SW480 (cell line): ENCODE data around the gene GPR180.

ENCODE experiments used
- DNase-seq: peaks from one replicate; pipeline ENCODE4 v3.0.0-alpha.2; 2016; ENCODE audit warnings: low spot score

Gene GPR180

GRCh38 chr13:94656176-94656575 lies 54.5 kb downstream of the GPR180 start:
- DNase-seq = no peak

DNA sequence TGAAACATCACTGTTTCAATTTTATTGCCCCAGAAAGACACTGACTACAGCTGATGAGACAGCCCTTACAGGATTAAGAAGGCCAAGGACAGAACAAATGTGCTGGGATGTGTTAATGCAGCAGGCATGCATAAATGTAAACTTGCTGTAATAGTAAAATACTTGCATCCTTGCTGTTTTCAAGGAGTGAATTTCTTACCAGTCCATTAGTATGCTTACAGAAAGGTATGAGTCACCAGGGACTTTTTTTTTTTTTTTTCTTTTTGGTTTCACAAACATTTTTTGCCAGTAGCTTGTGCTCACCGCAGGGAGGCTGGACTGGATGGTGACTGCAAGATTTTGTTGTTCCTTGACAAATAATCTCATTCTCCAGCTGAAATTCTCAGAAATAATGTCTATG lies 55.1 kb downstream of the GPR180 start:
- DNase-seq = peak; percentile 20

DNA sequence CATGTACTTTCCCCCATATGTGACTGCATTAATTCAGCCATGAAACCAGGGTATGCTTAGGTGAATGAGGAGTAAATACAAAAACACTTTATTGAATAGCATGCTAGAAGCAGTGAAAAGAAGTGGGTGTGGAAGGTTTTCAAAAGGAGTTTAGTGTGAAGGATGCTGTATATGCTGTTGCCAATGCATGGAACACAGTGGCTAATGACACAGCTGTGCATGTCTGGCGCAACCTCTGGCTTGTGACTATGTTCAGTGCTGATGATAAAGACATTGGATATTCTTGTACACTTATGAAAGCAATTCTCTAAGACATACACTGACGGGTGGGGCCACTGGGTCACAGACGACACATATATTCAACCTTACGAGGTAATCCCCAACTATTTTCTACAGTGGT lies 55.5 kb downstream of the GPR180 start:
- DNase-seq = no peak

GRCh38 chr13:94658926-94659597 lies 57.4 kb downstream of the GPR180 start:
- DNase-seq = no peak

- DNase-seq = no peak
Measured at GRCh38 chr13:94659598-94659946, 57.9 kb downstream of the GPR180 start.

DNA sequence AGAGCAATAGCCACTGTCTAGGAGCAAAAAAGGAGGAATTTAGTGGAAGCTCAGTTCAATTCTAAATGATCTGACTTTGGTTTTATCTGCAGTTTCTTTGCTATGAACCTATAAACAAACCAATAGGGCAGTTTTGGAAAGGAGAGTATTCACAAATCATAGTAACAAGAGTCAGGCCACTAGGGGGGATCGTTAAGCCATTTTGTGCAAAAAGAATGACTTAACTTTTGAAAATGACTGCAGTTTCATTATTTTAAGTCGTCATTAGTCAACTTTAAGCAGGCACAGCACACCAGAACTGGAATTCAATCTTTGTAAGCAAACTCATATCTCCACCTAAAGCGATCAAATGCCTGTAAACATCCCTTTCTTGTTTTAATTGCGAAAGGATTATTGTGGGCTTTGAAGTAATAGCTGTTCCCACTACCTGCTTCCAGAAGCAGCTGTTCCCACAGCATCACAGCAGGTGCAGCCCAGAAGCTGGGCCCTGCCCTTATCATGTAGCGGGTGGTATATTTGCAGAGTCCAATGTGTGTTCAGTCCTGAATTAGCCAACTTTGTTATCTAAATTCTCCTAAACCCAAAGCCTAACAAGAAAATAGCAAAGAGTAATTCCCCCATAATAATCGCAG lies 59.2 kb downstream of the GPR180 start:
- DNase-seq = peak; percentile 39

DNA sequence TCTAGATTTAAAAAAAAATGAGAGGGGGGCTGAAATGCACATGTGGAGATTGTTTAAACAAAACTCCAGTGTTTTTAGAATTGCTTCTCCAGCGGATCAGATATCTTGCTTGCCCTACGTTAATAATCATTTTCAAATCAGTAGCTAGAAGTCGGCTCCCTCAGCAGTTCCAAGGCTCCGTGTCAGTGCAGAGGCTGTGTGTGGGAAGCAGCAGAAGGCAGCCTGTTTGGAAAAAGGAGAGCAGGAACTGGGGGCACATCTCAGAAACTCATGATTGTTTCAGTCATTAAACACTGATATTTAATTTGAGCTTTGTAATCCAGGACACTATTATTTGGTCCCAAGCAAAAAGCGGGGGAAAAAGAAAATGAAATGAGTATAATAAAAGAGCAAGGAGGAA lies 59.7 kb downstream of the GPR180 start:
- no peak for DNase-seq

DNA sequence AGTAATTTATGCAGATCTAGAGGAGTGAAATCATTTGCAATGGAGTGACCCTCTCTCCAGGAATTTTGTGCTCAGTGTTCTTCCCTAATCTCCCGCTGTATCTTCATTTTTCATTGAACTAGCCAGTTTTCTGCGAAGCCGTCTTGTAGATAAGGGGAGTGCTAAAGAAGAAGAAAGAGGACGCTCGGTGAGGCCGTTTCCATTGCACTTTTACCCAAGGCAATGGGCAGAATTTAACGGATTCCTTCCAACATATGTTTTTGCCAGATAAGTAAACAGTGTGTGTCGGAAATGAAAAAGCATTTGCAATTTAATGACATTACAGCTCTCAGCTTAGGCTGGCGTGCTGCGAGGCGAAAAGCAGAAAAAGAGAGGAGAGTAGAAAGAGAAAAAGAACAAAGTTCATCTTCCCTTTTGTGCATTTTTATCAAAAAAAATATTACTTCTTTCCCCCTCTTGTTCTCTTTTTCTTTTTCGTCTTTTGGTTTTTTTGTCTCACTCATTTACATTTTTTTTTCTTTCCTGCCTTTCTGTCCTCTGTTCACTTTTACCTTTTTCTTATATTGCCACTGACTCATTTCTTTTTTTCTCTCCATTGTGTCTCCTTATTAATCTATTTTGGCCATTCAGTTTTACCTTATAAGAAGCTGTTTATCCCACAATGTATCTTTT lies 60.8 kb downstream of the GPR180 start:
- DNase-seq = no peak

GRCh38 chr13:94664889-94665288 lies 63.2 kb downstream of the GPR180 start:
- no peak for DNase-seq

GRCh38 chr13:94666065-94666464 lies 64.4 kb downstream of the GPR180 start:
- no peak for DNase-seq

DNA sequence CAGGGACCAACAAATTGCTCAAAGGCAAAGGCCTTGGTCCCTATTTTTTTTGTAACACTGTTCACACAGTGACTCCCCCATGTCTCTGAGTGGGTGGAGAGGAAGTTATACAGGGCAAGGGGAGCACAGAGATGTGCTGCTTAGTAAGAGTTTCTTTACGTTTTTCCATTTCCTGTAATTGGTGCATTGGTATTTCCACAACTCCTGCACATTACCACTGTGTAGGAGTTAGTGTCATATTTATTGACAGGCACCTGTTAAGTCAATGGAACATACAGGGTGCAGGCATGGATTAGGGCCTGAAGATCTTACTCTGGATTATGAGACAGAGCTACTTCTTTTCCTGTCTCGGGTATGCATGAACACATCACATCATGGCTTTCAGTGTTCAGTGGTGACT lies 65.5 kb downstream of the GPR180 start:
- no peak for DNase-seq

DNA sequence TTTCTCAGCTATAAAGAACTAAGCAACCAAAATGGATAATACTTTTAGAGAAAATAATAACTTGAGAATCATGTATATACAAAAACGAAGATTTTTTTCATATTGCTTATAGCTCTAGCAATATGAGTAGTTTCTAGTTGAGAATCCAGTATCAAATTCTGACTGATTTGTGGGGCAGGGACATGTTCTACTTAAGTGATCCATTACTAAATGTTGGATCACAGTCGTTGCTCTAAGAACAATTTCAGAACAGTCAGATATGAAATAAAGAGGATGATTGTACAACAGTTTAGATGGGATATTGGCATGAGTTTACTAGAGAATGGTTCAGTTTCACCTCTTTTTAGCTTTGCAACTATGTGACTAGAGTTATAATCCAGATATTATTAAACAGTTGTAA lies 70.7 kb downstream of the GPR180 start:
- DNase-seq = no peak

DNA sequence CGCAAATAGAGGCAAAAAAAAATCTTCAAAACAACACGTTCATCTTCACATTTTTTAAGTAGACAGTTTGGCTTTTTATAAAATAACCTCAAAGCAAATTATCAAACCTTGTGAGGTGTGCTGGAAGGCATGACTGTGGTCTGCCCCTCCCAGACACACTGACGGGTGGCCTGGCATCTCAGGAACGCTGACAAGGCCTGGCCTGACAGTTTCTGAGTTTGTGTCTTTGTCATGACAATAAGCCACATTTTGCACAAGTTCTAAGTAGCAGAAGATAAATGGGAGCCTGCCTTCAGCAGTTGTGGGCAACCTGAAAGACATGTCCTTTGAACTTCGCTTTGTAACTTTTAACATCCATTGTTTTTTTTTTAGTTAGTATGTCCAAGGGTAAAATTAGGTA lies 72.2 kb downstream of the GPR180 start:
- peak; percentile 53 for DNase-seq

- peak; percentile 57 for DNase-seq
Measured at GRCh38 chr13:94674609-94675348, 73.1 kb downstream of the GPR180 start.

- no peak for DNase-seq
Measured at GRCh38 chr13:94677799-94678198, 76.1 kb downstream of the GPR180 start.

DNA sequence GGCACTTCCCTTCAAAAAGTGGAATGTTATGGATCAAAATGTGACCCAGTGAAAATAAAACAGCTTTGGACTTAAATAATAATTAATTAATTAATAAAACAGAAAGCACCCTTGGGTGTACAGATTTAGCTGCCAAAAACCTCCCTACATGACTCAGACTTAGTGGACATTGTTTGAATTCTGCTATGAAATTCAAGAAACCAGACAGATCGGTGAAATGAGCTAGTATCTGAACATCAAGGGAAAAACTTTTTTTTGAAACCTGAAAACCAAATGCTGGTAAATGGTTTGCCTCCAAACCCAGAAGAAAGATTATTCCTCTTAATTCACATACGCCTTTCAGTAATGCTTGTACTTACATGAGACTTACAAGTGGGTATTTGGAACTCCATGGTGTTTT lies 77.2 kb downstream of the GPR180 start:
- DNase-seq = no peak

DNA sequence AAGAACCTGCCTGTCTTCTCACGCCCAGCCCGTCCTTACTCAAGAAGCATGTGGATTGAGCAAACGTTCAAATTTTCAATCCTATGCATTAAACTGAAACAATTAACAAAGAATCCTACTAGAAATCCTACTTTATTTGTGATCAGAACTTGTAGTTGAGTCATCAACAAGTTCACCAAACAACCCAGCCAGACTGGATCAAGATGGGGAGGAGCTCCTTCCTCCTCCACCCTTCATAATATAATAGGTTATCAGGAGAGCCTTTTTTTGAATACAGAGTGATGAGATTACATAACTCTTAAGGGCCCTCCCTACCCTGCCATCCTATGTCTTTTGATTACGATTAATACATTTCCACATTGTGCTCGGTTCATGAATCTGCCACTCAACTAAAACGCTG lies 78.0 kb downstream of the GPR180 start:
- no peak for DNase-seq

- no peak for DNase-seq
Measured at GRCh38 chr13:94682229-94682628, 80.6 kb downstream of the GPR180 start.

DNA sequence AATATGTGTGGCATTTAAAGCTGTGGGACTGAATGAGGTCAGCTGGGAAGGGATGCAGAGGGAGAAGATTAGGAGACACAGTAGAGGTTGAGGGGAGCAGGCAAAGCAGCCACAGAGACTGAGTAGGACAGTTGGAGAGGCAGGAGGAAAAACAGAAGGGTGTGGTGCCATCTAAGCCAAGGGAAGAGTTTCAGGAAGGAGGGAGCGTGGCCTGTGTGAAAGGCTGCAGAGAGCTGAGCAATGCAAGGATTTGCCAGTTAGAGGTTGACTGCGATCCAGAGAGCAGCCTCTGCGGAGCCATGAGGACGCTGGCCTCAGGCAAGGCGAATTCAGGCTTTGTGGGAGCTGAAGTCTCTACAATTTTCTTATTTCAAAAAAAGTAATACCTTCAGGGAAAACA lies 81.8 kb downstream of the GPR180 start:
- no peak for DNase-seq
